AG08395 (cell line): ENCODE results near the gene TRIO.
"Not testable (repeated sequence)": the region's sequence is repeated elsewhere in the genome, so short reads cannot be mapped to it uniquely, and the experiment has no call there.

Experiments
- DNase-seq: peaks from one replicate; pipeline ENCODE4 v3.0.0; 2012; ENCODE audit warnings: mixed read lengths, low spot score

The TRIO gene

GRCh38 chr5:14359069-14360043, 216.2 kb downstream of the TRIO start:
- DNase-seq, result no peak

DNA sequence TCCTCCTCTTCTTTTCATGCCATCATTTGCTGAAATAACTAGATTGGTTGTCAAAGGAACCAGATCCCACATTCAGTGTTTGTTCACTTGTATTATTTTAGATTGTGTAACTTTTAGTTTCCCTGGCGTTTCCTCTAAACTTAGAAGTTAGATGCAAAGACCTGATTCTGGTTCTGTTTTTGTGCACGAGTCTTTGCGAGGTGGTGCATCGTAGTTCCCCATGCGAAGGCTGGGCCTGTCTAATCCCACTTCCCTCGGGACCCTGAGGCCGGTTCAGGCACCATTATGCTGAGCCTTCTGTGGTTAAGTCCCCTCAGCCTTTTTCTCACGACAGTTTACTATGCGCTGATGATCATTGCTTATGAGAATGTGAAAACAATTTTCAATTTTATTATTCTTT, 219.3 kb downstream of the TRIO start:
- DNase-seq, result no peak

GRCh38 chr5:14364096-14364495, 221.0 kb downstream of the TRIO start:
- DNase-seq, result no peak

DNA sequence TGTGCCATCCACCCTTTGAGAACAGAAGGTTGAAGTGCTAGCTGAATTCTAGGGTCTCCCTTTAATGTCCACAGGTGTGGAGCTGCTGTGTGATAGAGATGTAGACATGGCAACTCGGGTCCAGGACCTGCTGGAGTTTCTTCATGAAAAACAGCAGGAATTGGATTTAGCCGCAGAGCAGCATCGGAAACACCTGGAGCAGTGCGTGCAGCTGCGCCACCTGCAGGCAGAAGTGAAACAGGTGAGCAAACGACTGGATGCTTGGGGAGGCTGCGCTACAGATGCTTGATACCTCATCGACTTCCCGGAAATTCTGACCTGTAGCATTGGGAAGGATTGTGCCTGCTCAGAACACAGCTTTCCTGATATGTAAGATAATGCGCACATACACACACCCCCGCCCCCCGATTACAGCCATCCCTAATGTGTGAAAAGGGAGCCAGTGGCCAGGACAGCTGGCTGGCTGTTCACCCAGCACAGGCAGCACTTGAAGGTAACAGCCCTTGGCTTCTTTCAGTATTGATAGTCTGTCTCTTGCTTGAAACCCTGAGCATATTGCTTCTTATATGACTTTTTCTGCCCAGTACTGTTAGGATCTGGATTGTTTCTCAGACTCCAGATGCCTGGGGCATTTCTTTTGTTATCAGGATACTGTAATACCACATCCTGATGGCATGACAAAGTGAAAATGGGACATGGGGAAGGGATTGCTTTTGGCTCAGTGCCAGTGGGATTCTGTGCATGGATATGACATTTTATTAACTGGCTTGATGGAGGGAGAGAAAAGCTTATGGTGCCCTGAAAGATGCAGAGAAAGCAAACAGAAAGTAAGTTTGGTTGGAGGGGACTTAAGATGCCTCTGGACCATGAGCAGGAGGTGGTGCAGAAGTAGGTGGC, 221.7 kb downstream of the TRIO start:
- DNase-seq, result no peak

- no peak for DNase-seq
These were observed 222.8 kb downstream of the TRIO start for GRCh38 chr5:14365831-14366430.

DNA sequence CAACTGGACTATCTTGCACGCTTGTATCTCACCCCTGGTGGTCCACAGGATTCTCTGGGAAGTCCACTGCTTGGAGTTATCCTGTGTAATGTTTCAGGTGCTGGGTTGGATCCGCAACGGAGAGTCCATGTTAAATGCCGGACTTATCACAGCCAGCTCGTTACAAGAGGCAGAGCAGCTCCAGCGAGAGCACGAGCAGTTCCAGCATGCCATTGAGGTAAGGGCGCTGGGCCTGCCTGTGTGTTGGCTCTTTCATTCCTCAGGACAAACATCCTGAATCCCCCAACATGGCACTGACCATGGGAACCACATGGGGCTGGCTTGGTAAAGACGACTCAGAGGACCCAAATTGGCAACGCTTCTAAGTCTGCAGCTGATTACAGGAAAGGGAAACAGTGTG, 223.6 kb downstream of the TRIO start:
- DNase-seq, result no peak

DNA sequence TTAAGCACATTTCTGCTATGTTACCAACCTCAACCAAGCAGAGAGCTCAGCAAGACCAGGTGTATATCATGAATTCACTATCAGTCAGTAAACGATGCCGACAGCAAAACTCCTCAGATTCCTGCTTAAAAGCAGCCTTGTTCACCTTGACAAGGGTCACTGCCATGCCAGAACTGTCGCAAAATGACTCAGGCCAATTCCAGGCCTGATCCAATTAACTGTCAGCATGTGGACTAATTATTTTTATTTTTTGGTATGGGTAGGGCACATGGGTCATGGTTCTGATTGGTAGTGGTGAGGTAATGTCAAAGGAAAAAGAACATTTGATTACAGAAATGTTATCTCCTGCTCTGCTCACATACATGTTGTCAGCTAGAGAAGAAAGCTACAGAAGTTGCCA, 224.2 kb downstream of the TRIO start:
- DNase-seq, result no peak

GRCh38 chr5:14369780-14370179, 226.6 kb downstream of the TRIO start:
- no peak for DNase-seq

GRCh38 chr5:14370386-14370785, 227.2 kb downstream of the TRIO start:
- no peak for DNase-seq

GRCh38 chr5:14373685-14374084, 230.5 kb downstream of the TRIO start:
- no peak for DNase-seq

GRCh38 chr5:14374100-14374499, 231.0 kb downstream of the TRIO start:
- DNase-seq, result no peak

DNA sequence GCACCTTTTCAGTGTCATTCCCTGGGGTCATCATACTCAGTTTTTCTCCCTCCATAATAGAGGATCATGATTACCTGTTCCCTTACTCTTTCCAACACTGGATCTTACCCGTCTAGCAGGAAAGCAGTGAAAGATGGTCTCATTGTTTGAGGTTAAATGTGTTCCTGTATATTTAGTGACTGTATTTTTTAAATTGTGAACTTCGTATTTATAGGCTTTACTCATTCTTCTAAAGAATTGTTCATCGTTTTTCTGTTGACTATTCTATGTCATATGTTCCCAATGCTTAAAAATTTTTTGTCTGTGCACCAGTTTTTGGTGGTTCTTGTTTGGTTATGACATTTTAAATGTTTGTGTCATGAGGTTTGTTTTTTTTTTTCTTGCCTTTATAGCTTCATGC, 233.6 kb downstream of the TRIO start:
- no peak for DNase-seq

DNA sequence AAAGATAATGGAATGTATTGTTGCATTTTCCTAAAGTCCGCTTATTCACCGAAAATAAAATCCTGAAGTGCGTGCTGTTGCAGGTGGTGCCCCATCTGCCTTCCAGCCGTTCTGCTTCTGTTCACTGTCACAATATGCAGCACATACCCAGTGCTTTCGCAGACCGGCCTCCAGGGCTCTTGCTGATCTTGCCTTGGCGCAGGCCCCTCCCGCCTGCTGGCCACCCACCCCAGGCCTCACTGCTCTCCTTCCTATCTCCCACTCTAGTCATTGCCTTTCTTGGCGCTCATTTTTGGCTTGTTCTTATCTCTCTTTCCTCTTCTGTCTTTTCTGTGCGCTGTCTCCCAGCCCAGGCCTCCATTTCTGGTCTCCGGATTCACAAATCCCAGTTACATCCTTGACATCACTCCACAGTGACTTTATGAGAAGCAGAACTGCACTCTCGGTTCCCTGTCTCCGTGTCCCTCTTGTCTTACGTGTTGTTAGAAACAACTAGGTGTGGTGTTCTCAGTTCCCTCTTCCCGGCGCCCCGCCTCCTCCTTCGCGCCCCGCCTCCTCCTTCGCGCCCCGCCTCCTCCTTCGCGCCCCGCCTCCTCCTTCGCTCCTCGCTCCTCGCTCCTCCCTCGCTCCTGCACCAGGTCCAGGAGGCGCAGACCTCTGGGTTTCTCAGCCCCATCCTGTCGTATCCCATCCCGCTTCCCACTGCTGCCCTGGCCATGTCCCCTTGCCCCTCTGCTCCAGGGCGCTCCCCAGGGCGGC, 236.8 kb downstream of the TRIO start:
- no peak for DNase-seq

GRCh38 chr5:14380712-14381111, 237.6 kb downstream of the TRIO start:
- no peak for DNase-seq

DNA sequence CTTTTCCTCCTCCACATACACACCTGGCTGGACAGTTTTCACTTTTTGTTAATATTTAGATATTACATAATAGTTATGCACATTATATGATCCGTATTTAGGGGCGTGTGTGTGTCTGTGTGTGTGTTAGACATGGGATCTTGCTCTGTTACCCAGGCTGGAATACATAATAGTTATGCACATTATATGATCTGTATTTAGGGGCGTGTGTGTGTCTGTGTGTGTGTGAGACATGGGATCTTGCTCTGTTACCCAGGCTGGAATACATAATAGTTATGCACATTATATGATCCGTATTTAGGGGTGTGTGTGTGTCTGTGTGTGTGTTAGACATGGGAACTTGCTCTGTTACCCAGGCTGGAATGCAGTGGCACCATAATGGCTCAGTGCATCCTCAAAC, 239.5 kb downstream of the TRIO start:
- no peak for DNase-seq

- DNase-seq, result no peak
These were observed 240.8 kb downstream of the TRIO start for GRCh38 chr5:14383923-14384322.

- no peak for DNase-seq
These were observed 241.9 kb downstream of the TRIO start for GRCh38 chr5:14385019-14385418.

GRCh38 chr5:14386884-14387624, 243.9 kb downstream of the TRIO start:
- no peak for DNase-seq

DNA sequence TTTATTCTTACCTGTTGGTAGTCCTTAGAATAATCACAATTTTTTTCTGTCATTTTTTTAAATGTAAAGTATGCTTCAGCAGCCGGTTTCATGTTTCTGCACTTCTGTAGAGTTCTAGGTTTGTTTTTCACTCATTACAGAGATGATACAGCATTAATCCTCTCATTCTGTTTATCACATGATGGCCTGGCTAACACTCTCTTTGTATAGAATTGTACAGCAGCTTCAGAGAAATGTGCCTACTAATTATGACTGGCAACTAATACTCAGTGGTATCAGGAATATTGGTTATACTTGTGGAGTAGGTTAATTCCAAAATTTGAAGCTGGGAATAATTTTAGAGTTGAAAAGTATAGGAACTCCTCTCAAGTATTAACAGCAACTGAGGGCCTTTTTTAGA, 245.6 kb downstream of the TRIO start:
- DNase-seq, result no peak

GRCh38 chr5:14392552-14392951, 249.4 kb downstream of the TRIO start:
- DNase-seq, result not testable (repeated sequence)

DNA sequence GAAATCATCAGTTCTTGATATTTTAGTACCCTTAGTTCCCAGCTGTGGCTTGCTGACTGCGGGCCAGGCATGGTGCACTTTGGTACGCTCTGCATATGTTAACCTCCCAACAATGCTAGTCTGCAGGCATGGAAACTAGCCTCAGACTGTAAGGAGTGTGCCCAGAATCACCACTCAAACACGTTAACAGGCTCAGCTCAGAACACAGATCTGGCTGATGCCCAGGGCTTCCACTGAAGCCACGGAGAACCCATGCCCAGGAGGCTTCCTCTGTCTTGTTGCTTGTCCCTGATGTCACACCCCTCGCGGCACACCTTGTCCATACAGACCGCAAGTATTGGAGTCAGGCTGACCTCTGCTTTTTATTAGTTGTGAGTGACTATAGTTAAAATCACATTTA, 251.2 kb downstream of the TRIO start:
- no peak for DNase-seq
